HepG2 (cell line): ENCODE measurements around the gene DPY19L3. TPM values are rescaled to one million over a fixed set of nuclear protein-coding genes. Genes with fewer than 3 reads are reported as not detected.
A peak's percentile ranks its signal among the peaks of the same experiment; 100 is the strongest.

ENCODE experiments used
- ATAC-seq: fragments of 200-7000 bp; cut with Tn5 transposase; 3 replicates; pipeline ENCODE4 v1.9.1; 2020; ENCODE audit warnings: mild to moderate bottlenecking, moderate library complexity
- BruUV-seq: library from RNA; stranded (reverse); fragments of 400-500 nt; replicated peaks from 2 replicates; lab custom pipeline; 2021; lab: Mats Ljungman, UMichigan
- CTCF ChIA-PET: fragments of 300-600 bp; formaldehyde crosslinking; extraction: SDS; loops from one replicate; lab custom pipeline; 2021; ENCODE audit warnings: low total read pairs, inconsistent platforms, low intra/inter-chr PET ratio; lab: Yijun Ruan, JAX
- POLR2A ChIA-PET: fragments of 350-600 bp; sonication (Branson Sonifier 250); formaldehyde crosslinking; loops from one replicate; lab custom pipeline; 2020; ENCODE audit warnings: antibody characterized with exemption, inconsistent platforms; lab: Yijun Ruan, JAX
- DNase-seq: peaks from one replicate; pipeline ENCODE4 v3.0.0-alpha.2; 2015; ENCODE audit warnings: low spot score
- FAIRE-seq: peaks from 3 replicates; lab custom pipeline; 2011; peaks lifted over from hg19 to GRCh38; lab: Jason Lieb, UNC
- H2AFZ ChIP-seq: one replicate; pipeline ENCODE4 v1.6.1; 2011; ENCODE audit warnings: low read length, inconsistent platforms
- H3K27ac ChIP-seq: fragments of 300-600 bp; 3 replicates; pipeline ENCODE4 v1.8.0; 2011; ENCODE audit warnings: mixed run types, mild to moderate bottlenecking, mixed read lengths, low read length, inconsistent platforms; ENCODE audit not compliant: insufficient read depth; ENCODE audit errors: extremely low read length
- H3K27me3 ChIP-seq, 2 experiments: fragments of 200-600 bp in 1 of 2; 2 replicates in 1 of 2; 3 replicates in 1 of 2; pipeline versions ENCODE4 v1.6.0 to v1.8.0; 2011; ENCODE audit warnings: low read length in 2 of 2, mild to moderate bottlenecking in 2 of 2, moderate library complexity in 2 of 2, inconsistent platforms in 1 of 2; ENCODE audit not compliant: insufficient read depth in 2 of 2, control insufficient read depth in 1 of 2
- H3K36me3 ChIP-seq, 2 experiments: fragments of 200-600 bp in 1 of 2; replicated peaks in 1 of 2; 2 replicates in 1 of 2; 3 replicates in 1 of 2; pipeline versions ENCODE4 v1.5.1 to v1.8.0; 2011; ENCODE audit warnings: low read length in 2 of 2, inconsistent platforms in 1 of 2; ENCODE audit not compliant: insufficient read depth in 2 of 2, control insufficient read depth in 1 of 2
- H3K4me1 ChIP-seq: 2 replicates; pipeline ENCODE4 v1.5.1; 2012; ENCODE audit warnings: low read length, inconsistent platforms; ENCODE audit not compliant: insufficient read depth
- H3K4me2 ChIP-seq: 2 replicates; pipeline ENCODE4 v1.6.0; 2011; ENCODE audit warnings: low read depth, low read length, inconsistent platforms
- H3K4me3 ChIP-seq, 3 experiments: fragments of 200-600 bp in 1 of 3; sonication (generic), shearing (Covaris generic) in 1 of 3; replicated peaks in 1 of 3; 2 replicates each; pipeline ENCODE4 v1.5.1; 2011 to 2016; ENCODE audit warnings: low read length in 3 of 3, inconsistent platforms in 2 of 3, low read depth in 2 of 3, mild to moderate bottlenecking in 2 of 3, control low read depth in 1 of 3, mixed read lengths in 1 of 3; ENCODE audit not compliant: insufficient read depth in 1 of 3
- H3K79me2 ChIP-seq: one replicate; pipeline ENCODE4 v1.6.1; 2011; ENCODE audit warnings: low read length, inconsistent platforms; ENCODE audit not compliant: insufficient read depth
- H3K9ac ChIP-seq: 2 replicates; pipeline ENCODE4 v1.6.0; 2011; ENCODE audit warnings: mild to moderate bottlenecking, low read depth, low read length, inconsistent platforms; ENCODE audit not compliant: insufficient read depth
- H3K9me3 ChIP-seq: 2 replicates; pipeline ENCODE4 v1.5.1; 2012; ENCODE audit warnings: mild to moderate bottlenecking, low read length
- H4K20me1 ChIP-seq: 2 replicates; pipeline ENCODE4 v1.6.0; 2011; ENCODE audit warnings: inconsistent platforms, mild to moderate bottlenecking, low read length, moderate library complexity; ENCODE audit not compliant: insufficient read depth
- BCL6 ChIP-seq: IDR thresholded peaks from 2 replicates; pipeline ENCODE4 v1.6.1; 2016; ENCODE audit warnings: missing genetic modification reagents, missing compliant biosample characterization
- CREB1 ChIP-seq, 2 experiments: fragments of 450-650 bp in 1 of 2; IDR thresholded peaks; 2 replicates each; pipeline ENCODE4 v1.6.1; 2016 to 2017; ENCODE audit warnings: control low read depth in 1 of 2, mild to moderate bottlenecking in 1 of 2, missing compliant biosample characterization in 1 of 2, missing genetic modification characterization in 1 of 2
- EP300 ChIP-seq, 3 experiments: sonication (generic) in 1 of 3; formaldehyde crosslinking in 1 of 3; IDR thresholded peaks; 2 replicates each; pipeline versions ENCODE4 v1.5.1 to v1.6.1; 2011 to 2020; ENCODE audit warnings: low read depth in 2 of 3, low read length in 2 of 3, borderline replicate concordance in 1 of 3, improper control_type of control experiment in 1 of 3, mild to moderate bottlenecking in 1 of 3, missing genetic modification reagents in 1 of 3, moderate library complexity in 1 of 3
- FOXP1 ChIP-seq, 2 experiments: fragments of 450-650 bp in 1 of 2; IDR thresholded peaks; 2 replicates each; pipeline ENCODE4 v1.6.1; 2017 to 2018; ENCODE audit warnings: antibody characterized with exemption in 1 of 2
- HNF4G ChIP-seq, 2 experiments: sonication (generic) in 1 of 2; formaldehyde crosslinking in 1 of 2; IDR thresholded peaks; 2 replicates each; pipeline versions ENCODE4 v1.4.0 to v1.6.1; 2011 to 2020; ENCODE audit warnings: borderline replicate concordance in 2 of 2, low read depth in 2 of 2, mild to moderate bottlenecking in 2 of 2, low read length in 1 of 2, missing genetic modification reagents in 1 of 2, moderate library complexity in 1 of 2
- NFKB2 ChIP-seq: sonication (generic); formaldehyde crosslinking; IDR thresholded peaks from 2 replicates; pipeline ENCODE4 v1.4.0; 2020; ENCODE audit warnings: missing genetic modification reagents, borderline replicate concordance
- ZBTB34 ChIP-seq: sonication (generic); formaldehyde crosslinking; IDR thresholded peaks from 2 replicates; pipeline ENCODE4 v1.8.0; 2022; ENCODE audit warnings: mild to moderate bottlenecking, missing genetic modification reagents
- ZNF510 ChIP-seq: sonication (generic); formaldehyde crosslinking; IDR thresholded peaks from 2 replicates; pipeline ENCODE4 v1.4.0; 2020; ENCODE audit warnings: low read depth, mild to moderate bottlenecking, missing genetic modification reagents
- ZNF616 ChIP-seq: sonication (generic); formaldehyde crosslinking; IDR thresholded peaks from 2 replicates; pipeline ENCODE4 v1.5.0; 2020; ENCODE audit warnings: low read depth, mild to moderate bottlenecking, missing genetic modification reagents
- WGBS: methylation state at CpG from one replicate; pipeline ENCODE4 v1.1.6; 2017; ENCODE audit warnings: low lambda C conversion rate; 5-methylcytosine and 5-hydroxymethylcytosine counted together
- in situ Hi-C: cut with HindIII; loops from 2 replicates; pipeline ENCODE4 v1.10.0; 2017; ENCODE audit warnings: low pct_unique_long_range_greater_than_20kb; ENCODE audit not compliant: extremely low pct_ligation_motif_present
- intact Hi-C: fragments of 100-400 bp; cut with micrococcal nuclease; formaldehyde crosslinking; loops from one replicate; pipeline ENCODE4 v1.10.0; 2022; ENCODE audit not compliant: unreplicated experiment
- polyA plus RNA-seq, 8 experiments: library from polyadenylated mRNA; depleted of rRNA in 3 of 8; stranded (reverse) in 7 of 8; unstranded in 1 of 8; fragments of >200 nt; fragmentation: Illumina TruSeq in 4 of 8; extraction: Trizol in 4 of 8; gene quantifications; 2 replicates each; pipeline versions ENCODE4 v1.2.1 to v1.2.3, GENCODE V29; 2011 to 2016; ENCODE audit warnings: low read depth in 4 of 8, missing spikeins in 1 of 8, mixed read lengths in 1 of 8; ENCODE audit not compliant: insufficient read depth in 1 of 8
- total RNA-seq, 5 experiments: library from RNA; depleted of rRNA; stranded (reverse); fragments of >200 nt; fragmentation: Illumina TruSeq; extraction: Trizol; gene quantifications; 2 replicates each; pipeline ENCODE4 v1.2.3, GENCODE V29; 2016; ENCODE audit warnings: low read depth in 1 of 5
- TF ChIP-seq, protein P1 (sequence below): sonication (generic); formaldehyde crosslinking; IDR thresholded peaks from 2 replicates; pipeline ENCODE4 v1.4.0; 2020; ENCODE audit warnings: missing genetic modification reagents, borderline replicate concordance

DPY19L3 gene
- total and polyA plus RNA-seq, 2 of the 13 experiments (the other 11 are each of a cell fraction or from before 2014, with no cell fraction given), result 21.6 to 25.2 TPM

GRCh38 chr19:32362318-32362691 lies 43.3 kb upstream of the DPY19L3 start:
- ChIA-PET POLR2A (interaction anchor here (2.4 to 2.9 kb wide), 2 partner anchors 11 to 17 kb away, joined by 22 to 26 read pairs; partner anchors contain the start of gene ZNF507), CTCF (no interaction called here)
- peaks cover 44% of the 10 kb centered on the region for H3K79me2 ChIP-seq
- no peak for ATAC-seq
- peaks cover 46% of the 10 kb centered on the region for H3K4me1 ChIP-seq
- WGBS, result 49% methylated on average over 5 of the region's 5 CpGs
- no peaks in the 10 kb centered on the region for H3K27me3 ChIP-seq
- TF ChIP-seq ZBTB34 (CRISPR knock-in tag) (no peak), EP300 (IDR thresholded peaks at IDR 0.05; ENCODE audit: low read depth in 2 of 2, low read length in 2 of 2) (no peak), EP300 (CRISPR knock-in tag; IDR thresholded peaks at IDR 0.05; ENCODE audit: borderline replicate concordance) (no peak), HNF4G (IDR thresholded peaks at IDR 0.05; ENCODE audit: borderline replicate concordance, low read depth, low read length) (no peak), HNF4G (CRISPR knock-in tag; IDR thresholded peaks at IDR 0.05; ENCODE audit: borderline replicate concordance, low read depth) (no peak), FOXP1 (IDR thresholded peaks at IDR 0.05) (no peak), FOXP1 (CRISPR knock-in tag; IDR thresholded peaks at IDR 0.05) (0 out of 2 replicates have a peak, but pooled peaks have one; percentile 9), BCL6 (peak; percentile 76), NFKB2 (CRISPR knock-in tag) (no peak), CREB1 (IDR thresholded peaks at IDR 0.05) (0 out of 2 replicates have a peak, but pooled peaks have one; percentile 14), CREB1 (CRISPR knock-in tag; IDR thresholded peaks at IDR 0.05) (no peak), ZNF616 (CRISPR knock-in tag) (no peak), ZNF510 (CRISPR knock-in tag) (no peak)
- TF ChIP-seq, protein P1, sequence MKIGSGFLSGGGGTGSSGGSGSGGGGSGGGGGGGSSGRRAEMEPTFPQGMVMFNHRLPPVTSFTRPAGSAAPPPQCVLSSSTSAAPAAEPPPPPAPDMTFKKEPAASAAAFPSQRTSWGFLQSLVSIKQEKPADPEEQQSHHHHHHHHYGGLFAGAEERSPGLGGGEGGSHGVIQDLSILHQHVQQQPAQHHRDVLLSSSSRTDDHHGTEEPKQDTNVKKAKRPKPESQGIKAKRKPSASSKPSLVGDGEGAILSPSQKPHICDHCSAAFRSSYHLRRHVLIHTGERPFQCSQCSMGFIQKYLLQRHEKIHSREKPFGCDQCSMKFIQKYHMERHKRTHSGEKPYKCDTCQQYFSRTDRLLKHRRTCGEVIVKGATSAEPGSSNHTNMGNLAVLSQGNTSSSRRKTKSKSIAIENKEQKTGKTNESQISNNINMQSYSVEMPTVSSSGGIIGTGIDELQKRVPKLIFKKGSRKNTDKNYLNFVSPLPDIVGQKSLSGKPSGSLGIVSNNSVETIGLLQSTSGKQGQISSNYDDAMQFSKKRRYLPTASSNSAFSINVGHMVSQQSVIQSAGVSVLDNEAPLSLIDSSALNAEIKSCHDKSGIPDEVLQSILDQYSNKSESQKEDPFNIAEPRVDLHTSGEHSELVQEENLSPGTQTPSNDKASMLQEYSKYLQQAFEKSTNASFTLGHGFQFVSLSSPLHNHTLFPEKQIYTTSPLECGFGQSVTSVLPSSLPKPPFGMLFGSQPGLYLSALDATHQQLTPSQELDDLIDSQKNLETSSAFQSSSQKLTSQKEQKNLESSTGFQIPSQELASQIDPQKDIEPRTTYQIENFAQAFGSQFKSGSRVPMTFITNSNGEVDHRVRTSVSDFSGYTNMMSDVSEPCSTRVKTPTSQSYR (CRISPR knock-in tag), result no peak
- peak overlapping the region; percentile 70 for H3K27ac ChIP-seq
- H3K9ac ChIP-seq, result peak overlapping the region; percentile 17
- peak; percentile 13 for DNase-seq
- FAIRE-seq, result no peak
- H4K20me1 ChIP-seq, result no peaks in the 10 kb centered on the region; the same call in 1 of the 2 replicates
- H3K4me2 ChIP-seq, result peak overlapping the region; percentile 55; the same call in 1 of the 2 replicates
- H3K36me3 ChIP-seq, result peaks cover 5 to 66% of the 10 kb centered on the region in 2 experiments
- intact Hi-C loops, result no loop called here
- H3K4me3 ChIP-seq, result no peak overlapping the region
- H2AFZ ChIP-seq, result no peak overlapping the region
- in situ Hi-C loops, result no loop called here
- no TSS peak for BruUV-seq
- no peaks in the 10 kb centered on the region for H3K9me3 ChIP-seq
